GM23248 (cell line): ENCODE data around the gene NCAPD2.

Experiments
- EZH2 ChIP-seq: fragments of 200-600 bp; sonication (generic); IDR thresholded peaks from 2 replicates; pipeline ENCODE4 v1.6.1; 2018; ENCODE audit warnings: antibody characterized with exemption, mild to moderate bottlenecking; ENCODE audit not compliant: insufficient read depth, poor library complexity, severe bottlenecking
- EZH2phosphoT487 ChIP-seq: fragments of 200-600 bp; sonication (generic); IDR thresholded peaks from 2 replicates; pipeline ENCODE4 v1.6.1; 2018; ENCODE audit warnings: antibody characterized with exemption, moderate library complexity, mild to moderate bottlenecking, low read depth; ENCODE audit not compliant: insufficient read depth

DNA sequence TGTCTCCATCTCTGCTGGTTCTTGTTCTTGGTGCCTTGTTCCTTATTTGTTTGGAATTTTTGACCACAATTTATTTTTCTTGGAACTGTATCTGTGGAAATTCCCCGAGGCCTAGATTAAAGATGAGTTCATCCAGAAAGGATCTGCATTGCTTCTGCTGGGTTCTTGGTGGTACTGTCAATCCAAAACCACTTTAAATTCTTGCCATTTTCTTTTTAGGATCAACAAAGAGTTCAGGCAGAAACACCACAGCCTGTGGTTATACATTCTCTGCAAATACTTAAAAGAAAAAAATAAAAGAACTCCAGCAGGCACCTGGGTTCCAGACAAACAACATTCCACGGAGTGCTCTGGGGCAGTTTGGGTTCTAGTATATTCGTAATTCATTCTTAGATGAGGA is 17.4 kb upstream of the NCAPD2 start:
- TF ChIP-seq EZH2phosphoT487 (no peak), EZH2 (no peak)
